H1 (cell line): ENCODE results near the gene ULBP3. TPM values are rescaled to one million over a fixed set of nuclear protein-coding genes. Genes with fewer than 3 reads are reported as not detected.

Experiments used
- CTCF ChIA-PET: fragments of 300-600 bp; sonication (Branson Sonifier 250); formaldehyde crosslinking; loops from one replicate; lab custom pipeline; 2021; ENCODE audit not compliant: partially characterized antibody; lab: Charles Lee
- POLR2A ChIA-PET: fragments of 300-600 bp; sonication (Branson Sonifier 250); formaldehyde crosslinking; loops from one replicate; lab custom pipeline; 2021; ENCODE audit warnings: inconsistent platforms; ENCODE audit not compliant: partially characterized antibody; lab: Charles Lee
- DNase-seq, 2 experiments: peaks; one replicate each; pipeline versions ENCODE4 v3.0.0 to v3.0.0-alpha.2; 2010 to 2022; ENCODE audit warnings: low spot score in 2 of 2, low read depth in 1 of 2, mixed read lengths in 1 of 2
- FAIRE-seq: peaks from 2 replicates; lab custom pipeline; 2011; peaks lifted over from hg19 to GRCh38; lab: Jason Lieb, UNC
- H2AFZ ChIP-seq: 2 replicates; pipeline ENCODE4 v1.8.1; 2012; ENCODE audit warnings: low read length, inconsistent platforms
- H2AK5ac ChIP-seq: 2 replicates; pipeline ENCODE4 v1.6.1; 2013; ENCODE audit warnings: low read depth, low read length
- H2BK120ac ChIP-seq: replicated peaks from 2 replicates; pipeline ENCODE3; 2013; ENCODE audit warnings: low read depth, low read length, inconsistent platforms
- H2BK12ac ChIP-seq: 2 replicates; pipeline ENCODE4 v1.6.1; 2013; ENCODE audit warnings: low read depth, low read length
- H2BK15ac ChIP-seq: 2 replicates; pipeline ENCODE4 v1.6.1; 2013; ENCODE audit warnings: low read length
- H2BK20ac ChIP-seq: 2 replicates; pipeline ENCODE4 v1.6.1; 2013; ENCODE audit warnings: low read length
- H2BK5ac ChIP-seq: 2 replicates; pipeline ENCODE4 v1.6.1; 2013; ENCODE audit warnings: low read depth, low read length
- H3K14ac ChIP-seq: 2 replicates; pipeline ENCODE4 v1.6.1; 2013; ENCODE audit warnings: inconsistent platforms; ENCODE audit not compliant: insufficient read length
- H3K18ac ChIP-seq: 2 replicates; pipeline ENCODE4 v1.6.1; 2013; ENCODE audit warnings: low read length; ENCODE audit errors: extremely low read depth
- H3K23ac ChIP-seq: 2 replicates; pipeline ENCODE4 v1.6.1; 2013; ENCODE audit warnings: inconsistent platforms; ENCODE audit not compliant: insufficient read length
- H3K23me2 ChIP-seq: 2 replicates; pipeline ENCODE4 v1.6.1; 2013; ENCODE audit warnings: low read depth, low read length
- H3K27ac ChIP-seq: 2 replicates; pipeline ENCODE4 v1.6.1; 2011; ENCODE audit warnings: low read depth, low read length, inconsistent platforms
- H3K27me3 ChIP-seq, 4 experiments: replicated peaks in 1 of 4; 1 replicate in 1 of 4; 2 replicates in 3 of 4; pipeline versions ENCODE4 v1.6.1 to v1.8.1; 2011 to 2013; ENCODE audit warnings: low read length in 3 of 4, mild to moderate bottlenecking in 3 of 4, inconsistent platforms in 2 of 4, mixed read lengths in 2 of 4, moderate library complexity in 1 of 4; ENCODE audit not compliant: control insufficient read depth in 3 of 4, insufficient read depth in 3 of 4; ENCODE audit errors: extremely low read depth in 1 of 4
- H3K36me3 ChIP-seq, 4 experiments: 2 replicates each; pipeline versions ENCODE4 v1.6.1 to v1.8.1; 2011 to 2013; ENCODE audit warnings: mild to moderate bottlenecking in 4 of 4, low read length in 3 of 4, moderate library complexity in 2 of 4, control low read depth in 1 of 4, inconsistent platforms in 1 of 4; ENCODE audit not compliant: insufficient read depth in 4 of 4, control insufficient read depth in 2 of 4
- H3K4ac ChIP-seq: replicated peaks from 2 replicates; pipeline ENCODE3; 2013; ENCODE audit warnings: low read length, low read depth, mixed read lengths, inconsistent platforms; ENCODE audit not compliant: insufficient read length
- H3K4me1 ChIP-seq, 4 experiments: replicated peaks in 1 of 4; 1 replicate in 1 of 4; 2 replicates in 3 of 4; pipeline versions ENCODE4 v1.6.1 to v1.8.1; 2011 to 2013; ENCODE audit warnings: low read length in 3 of 4, inconsistent platforms in 2 of 4, mixed read lengths in 1 of 4; ENCODE audit not compliant: insufficient read depth in 4 of 4, control insufficient read depth in 3 of 4
- H3K4me2 ChIP-seq, 2 experiments: 2 replicates each; pipeline versions ENCODE4 v1.6.1 to v1.8.1; 2011 to 2013; ENCODE audit warnings: low read depth in 2 of 2, low read length in 2 of 2, control low read depth in 1 of 2, inconsistent platforms in 1 of 2, mild to moderate bottlenecking in 1 of 2; ENCODE audit not compliant: insufficient read depth in 1 of 2
- H3K4me3 ChIP-seq, 4 experiments: fragments of 200-600, 300-600 bp in 1 of 4; sonication (generic), shearing (Covaris generic), sonication (Bioruptor Twin) in 1 of 4; 2 replicates each; pipeline versions ENCODE4 v1.5.1 to v1.8.1; 2011 to 2016; ENCODE audit warnings: low read length in 4 of 4, low read depth in 3 of 4, control low read depth in 2 of 4, inconsistent platforms in 2 of 4, mild to moderate bottlenecking in 2 of 4, mixed read lengths in 1 of 4, moderate library complexity in 1 of 4; ENCODE audit not compliant: insufficient read depth in 2 of 4; ENCODE audit errors: extremely low read depth in 1 of 4
- H3K56ac ChIP-seq: replicated peaks from 2 replicates; pipeline ENCODE3; 2013; ENCODE audit warnings: low read depth, mild to moderate bottlenecking, mixed read lengths, low read length, inconsistent platforms; ENCODE audit not compliant: insufficient read length
- H3K79me1 ChIP-seq: 2 replicates; pipeline ENCODE4 v1.6.1; 2013; ENCODE audit warnings: low read depth, low read length, control low read depth
- H3K79me2 ChIP-seq, 2 experiments: 2 replicates each; pipeline versions ENCODE4 v1.6.1 to v1.8.1; 2012 to 2013; ENCODE audit warnings: low read length in 2 of 2, mild to moderate bottlenecking in 2 of 2, inconsistent platforms in 1 of 2; ENCODE audit not compliant: insufficient read depth in 2 of 2, control insufficient read depth in 1 of 2
- H3K9ac ChIP-seq, 4 experiments: replicated peaks in 1 of 4; 1 replicate in 1 of 4; 2 replicates in 3 of 4; pipeline versions ENCODE4 v1.6.1 to v1.8.1; 2011 to 2013; ENCODE audit warnings: low read depth in 3 of 4, low read length in 3 of 4, control low read depth in 2 of 4, mild to moderate bottlenecking in 2 of 4, moderate library complexity in 2 of 4, inconsistent platforms in 1 of 4; ENCODE audit errors: extremely low read depth in 1 of 4
- H3K9me3 ChIP-seq, 2 experiments: 2 replicates each; pipeline versions ENCODE4 v1.6.1 to v1.8.1; 2012 to 2013; ENCODE audit warnings: mild to moderate bottlenecking in 2 of 2, moderate library complexity in 2 of 2, control low read depth in 1 of 2, inconsistent platforms in 1 of 2, low read depth in 1 of 2, low read length in 1 of 2, mixed read lengths in 1 of 2; ENCODE audit not compliant: insufficient read depth in 2 of 2
- H4K20me1 ChIP-seq, 2 experiments: replicated peaks in 1 of 2; 2 replicates each; pipeline versions ENCODE3 to v1.8.1; 2011 to 2013; ENCODE audit warnings: inconsistent platforms in 2 of 2, low read length in 2 of 2, mild to moderate bottlenecking in 1 of 2; ENCODE audit not compliant: insufficient read depth in 2 of 2, control insufficient read depth in 1 of 2
- H4K5ac ChIP-seq: 2 replicates; pipeline ENCODE4 v1.6.1; 2013; ENCODE audit warnings: low read length, low read depth, mixed read lengths, inconsistent platforms; ENCODE audit not compliant: insufficient read length
- H4K8ac ChIP-seq: 2 replicates; pipeline ENCODE4 v1.8.0; 2013; ENCODE audit warnings: mild to moderate bottlenecking, moderate library complexity, low read length, inconsistent platforms; ENCODE audit not compliant: insufficient read depth; ENCODE audit errors: extremely low read depth
- H4K91ac ChIP-seq: replicated peaks from 2 replicates; pipeline ENCODE3; 2013; ENCODE audit warnings: low read length, mixed read lengths, inconsistent platforms; ENCODE audit not compliant: insufficient read length
- ATF3 ChIP-seq: IDR thresholded peaks from 2 replicates; pipeline ENCODE4 v1.6.1; 2011; ENCODE audit warnings: low read depth, mild to moderate bottlenecking, low read length; ENCODE audit not compliant: insufficient read depth
- BACH1 ChIP-seq: IDR thresholded peaks from 2 replicates; pipeline ENCODE4 v1.6.1; 2012; ENCODE audit warnings: low read length, improper control_type of control experiment
- BCL11A ChIP-seq, 2 experiments: IDR thresholded peaks; one replicate each; pipeline ENCODE4 v1.6.1; 2011; ENCODE audit warnings: low read depth in 2 of 2, low read length in 2 of 2, mild to moderate bottlenecking in 2 of 2
- CHD1 ChIP-seq: IDR thresholded peaks from 2 replicates; pipeline ENCODE4 v1.6.1; 2012; ENCODE audit warnings: low read depth, low read length, improper control_type of control experiment
- HDAC2 ChIP-seq, 2 experiments: fragments of 300-600 bp in 1 of 2; sonication (generic) in 1 of 2; IDR thresholded peaks; 2 replicates each; pipeline ENCODE4 v1.6.1; 2011 to 2012; ENCODE audit warnings: low read depth in 2 of 2, low read length in 2 of 2, mild to moderate bottlenecking in 2 of 2, moderate library complexity in 2 of 2, borderline replicate concordance in 1 of 2, inconsistent platforms in 1 of 2
- MAFK ChIP-seq: IDR thresholded peaks from 2 replicates; pipeline ENCODE4 v1.6.1; 2012; ENCODE audit warnings: low read depth, mild to moderate bottlenecking, improper control_type of control experiment, low read length
- POLR2AphosphoS5 ChIP-seq: IDR thresholded peaks from 2 replicates; pipeline ENCODE4 v1.6.1; 2011; ENCODE audit warnings: low read depth, low read length
- RNF2 ChIP-seq: fragments of 200-900, 300-1000 bp; sonication (generic); IDR thresholded peaks from 2 replicates; pipeline ENCODE4 v1.7.1; 2016; ENCODE audit warnings: borderline replicate concordance, low read depth, mild to moderate bottlenecking, antibody characterized with exemption, low read length; ENCODE audit not compliant: poor library complexity, severe bottlenecking; ENCODE audit errors: missing control alignments
- SP1 ChIP-seq: IDR thresholded peaks from 2 replicates; pipeline ENCODE4 v1.6.1; 2011; ENCODE audit warnings: low read depth, low read length
- SUZ12 ChIP-seq: fragments of 200-600 bp; sonication (generic); IDR thresholded peaks from 2 replicates; pipeline ENCODE4 v1.6.1; 2012; ENCODE audit warnings: mild to moderate bottlenecking, inconsistent platforms, low read length, moderate library complexity, mixed read lengths
- WGBS, 2 experiments: shearing (Covaris generic) in 1 of 2; methylation state at CpG; one replicate each; pipeline versions ENCODE4 v1.1.6 to v1.1.7; 2013 to 2015; ENCODE audit warnings: low lambda C conversion rate in 2 of 2, mixed read lengths in 2 of 2, inconsistent platforms in 1 of 2, low coverage in 1 of 2, missing lambda C conversion rate in 1 of 2; ENCODE audit not compliant: insufficient replicate concordance in 2 of 2, insufficient coverage in 1 of 2, insufficient read length in 1 of 2; ENCODE audit errors: extremely low coverage in 1 of 2, missing lambda C conversion rate in 1 of 2; 5-methylcytosine and 5-hydroxymethylcytosine counted together
- polyA plus RNA-seq, 7 experiments: library from polyadenylated mRNA; depleted of rRNA in 3 of 7; stranded (reverse) in 5 of 7; unstranded in 2 of 7; fragments of >200 nt in 5 of 7; fragments of 200-250 nt in 2 of 7; gene quantifications; 1 replicate in 5 of 7; 2 replicates in 1 of 7; 4 replicates in 1 of 7; pipeline versions ENCODE4 v1.2.1 to v1.2.3, GENCODE V29; 2011 to 2013; ENCODE audit warnings: missing spikeins in 2 of 7, mixed read lengths in 2 of 7
- total RNA-seq: library from RNA; stranded (reverse); fragmentation: NEBNext Ultra II Directional; extraction: Animal tissue kit (Norgen Biotek cat#: 25700); gene quantifications from 2 replicates; pipeline ENCODE4 v1.2.1, GENCODE V29; 2021

Gene ULBP3
- total and polyA plus RNA-seq, 2 of the 8 experiments (the other 6 are each of a cell fraction or from before 2014, with no cell fraction given): 1.9 to 4.2 TPM

DNA sequence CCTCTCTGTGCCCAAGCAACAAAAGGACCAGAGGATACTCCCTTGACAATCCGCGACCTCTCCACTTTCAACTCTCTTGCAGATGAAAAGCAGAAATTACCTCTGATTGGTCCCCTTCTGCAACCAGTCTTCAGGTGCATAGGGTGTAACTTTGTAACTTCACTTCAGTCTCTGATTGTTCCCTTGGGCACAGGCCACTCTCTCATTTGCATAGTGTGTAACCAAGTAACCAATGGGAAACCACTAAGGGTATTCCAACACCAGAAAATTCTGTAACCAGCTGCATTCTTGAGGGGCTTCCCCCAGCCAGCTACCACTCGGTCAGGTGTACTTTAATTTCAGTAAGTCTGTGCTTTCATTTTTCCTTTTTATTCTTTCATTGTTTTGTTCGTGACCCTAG lies 39.2 kb downstream of the ULBP3 start:
- H3K9ac ChIP-seq: no peak overlapping the region
- no peak overlapping the region for H2BK20ac ChIP-seq
- ChIA-PET CTCF (interaction anchor here (1.4 kb wide), 1 partner anchor 95 kb away, joined by 3 read pairs; no protein-coding TSS in a partner anchor), POLR2A (no interaction called here)
- H3K23me2 ChIP-seq: no peaks in the 10 kb centered on the region; the same call in 1 of the 2 replicates
- peaks cover 7 to 29% (median 22%) of the 10 kb centered on the region in 4 experiments; a peak in 6 of 7 replicates for H3K27me3 ChIP-seq
- H4K5ac ChIP-seq: no peak overlapping the region
- H3K4ac ChIP-seq: no peak overlapping the region
- no peak overlapping the region for H3K56ac ChIP-seq
- H3K14ac ChIP-seq: no peak overlapping the region
- no peak overlapping the region for H2BK12ac ChIP-seq
- no peak overlapping the region for H2BK15ac ChIP-seq
- peaks cover 0 to 6% (median 1%) of the 10 kb centered on the region in 4 experiments; a peak in 4 of 7 replicates for H3K4me1 ChIP-seq
- FAIRE-seq (no peak), DNase-seq (no peak)
- no peak overlapping the region for H3K18ac ChIP-seq
- no peak overlapping the region for H4K91ac ChIP-seq
- no peaks in the 10 kb centered on the region for H3K36me3 ChIP-seq
- H3K4me3 ChIP-seq: no peak overlapping the region
- no peak overlapping the region for H3K27ac ChIP-seq
- H3K79me1 ChIP-seq: no peaks in the 10 kb centered on the region
- WGBS, 2 experiments: 56% methylated on average over 4 of the region's 4 CpGs; no CpG with 5 or more reads in 1 of the 2 experiments
- no peak overlapping the region for H4K8ac ChIP-seq
- H3K23ac ChIP-seq: no peak overlapping the region
- no peaks in the 10 kb centered on the region for H3K9me3 ChIP-seq
- TF ChIP-seq ATF3 (no peak), RNF2 (no peak), HDAC2 (IDR thresholded peaks at IDR 0.05; ENCODE audit: borderline replicate concordance in 1 of 2, low read depth in 2 of 2, low read length in 2 of 2) (no peak), CHD1 (no peak), SUZ12 (no peak), SP1 (no peak), BACH1 (no peak), BCL11A (IDR thresholded peaks at IDR 0.05; ENCODE audit: low read depth in 2 of 2, low read length in 2 of 2) (no peak), POLR2AphosphoS5 (no peak), MAFK (no peak)
- H2AK5ac ChIP-seq: no peak overlapping the region
- no peaks in the 10 kb centered on the region for H4K20me1 ChIP-seq
- no peak overlapping the region for H2BK120ac ChIP-seq
- no peaks in the 10 kb centered on the region for H3K79me2 ChIP-seq
- no peak overlapping the region for H2AFZ ChIP-seq
- no peak overlapping the region for H2BK5ac ChIP-seq
- no peak overlapping the region for H3K4me2 ChIP-seq
